ENCODE measurements around the gene VAV3.
"Not testable (repeated sequence)": the region's sequence is repeated elsewhere in the genome, so short reads cannot be mapped to it uniquely, and the experiment has no call there.

Gene VAV3

DNA sequence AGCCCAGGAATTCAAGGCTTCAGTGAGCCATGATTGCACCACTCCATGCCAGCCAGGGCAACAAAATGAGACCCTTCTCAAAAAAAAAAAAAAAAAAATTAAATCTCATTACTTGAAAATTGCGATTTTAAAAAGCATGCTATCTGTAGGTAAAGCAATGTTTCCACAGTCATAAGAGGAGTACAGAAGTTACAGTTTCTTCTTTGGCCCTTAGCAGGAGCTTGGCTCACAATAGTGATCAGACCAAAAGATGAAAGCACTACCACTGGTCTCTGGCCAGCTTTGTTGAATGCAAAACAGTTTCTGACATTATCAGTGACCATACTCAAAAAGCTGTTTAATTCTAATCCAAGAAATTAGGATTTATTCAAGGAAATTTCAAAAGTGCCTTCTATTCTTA, 31.2 kb downstream of the VAV3 start:
- DNase-seq, result no peak

GRCh38 chr1:107930292-107930691, 34.7 kb downstream of the VAV3 start:
- DNase-seq, result no peak

GRCh38 chr1:107927820-107928219, 37.2 kb downstream of the VAV3 start:
- DNase-seq, result no peak

DNA sequence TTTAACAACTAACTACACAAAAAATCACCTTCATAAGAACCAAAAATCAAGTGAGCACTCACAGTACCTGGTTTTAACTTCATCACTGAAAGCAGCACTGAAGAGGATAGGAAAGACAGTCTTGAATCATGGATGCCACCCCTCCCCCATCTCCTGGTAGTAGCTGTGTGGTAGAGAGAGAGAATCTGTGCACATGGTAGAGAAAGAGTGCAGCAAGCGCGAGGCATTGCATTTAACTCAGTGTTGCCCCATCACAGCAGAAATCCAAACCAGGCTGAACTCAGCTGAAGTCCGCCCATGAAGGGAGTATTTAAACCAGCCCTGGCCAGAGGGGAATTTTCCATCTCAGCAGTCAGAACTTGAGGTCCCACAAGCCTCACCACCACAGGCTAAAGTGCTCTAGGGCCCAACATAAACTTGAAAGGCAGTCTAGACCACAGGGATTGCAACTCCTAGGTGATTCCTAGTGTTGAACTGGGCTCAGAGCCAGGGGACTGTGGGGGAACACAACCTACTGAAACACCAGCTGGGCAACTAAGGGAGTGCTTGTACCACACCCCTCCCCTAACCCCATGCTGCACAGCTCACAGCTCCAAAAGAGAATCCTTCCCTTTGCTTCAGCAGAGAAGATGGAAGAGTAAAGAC, 38.4 kb downstream of the VAV3 start:
- no peak for DNase-seq

DNA sequence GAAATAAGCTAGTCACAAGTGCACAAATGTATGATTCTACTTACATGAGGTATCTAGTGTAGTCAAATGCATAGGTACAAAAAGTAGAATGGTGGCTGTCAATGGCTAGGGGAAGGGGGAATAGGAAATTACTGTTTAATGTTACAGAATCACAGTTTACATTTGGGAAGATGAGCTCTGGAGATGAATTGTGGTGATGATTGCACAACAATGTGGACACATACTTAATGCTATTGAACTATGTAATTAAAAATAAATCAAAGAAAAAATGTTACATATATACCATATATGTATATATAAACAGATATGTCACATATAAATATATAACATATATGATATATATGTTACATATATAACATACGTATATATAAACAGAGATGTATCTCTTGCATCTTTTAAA, 39.4 kb downstream of the VAV3 start:
- no peak for DNase-seq

GRCh38 chr1:107920999-107921398, 44.0 kb downstream of the VAV3 start:
- DNase-seq, result no peak

DNA sequence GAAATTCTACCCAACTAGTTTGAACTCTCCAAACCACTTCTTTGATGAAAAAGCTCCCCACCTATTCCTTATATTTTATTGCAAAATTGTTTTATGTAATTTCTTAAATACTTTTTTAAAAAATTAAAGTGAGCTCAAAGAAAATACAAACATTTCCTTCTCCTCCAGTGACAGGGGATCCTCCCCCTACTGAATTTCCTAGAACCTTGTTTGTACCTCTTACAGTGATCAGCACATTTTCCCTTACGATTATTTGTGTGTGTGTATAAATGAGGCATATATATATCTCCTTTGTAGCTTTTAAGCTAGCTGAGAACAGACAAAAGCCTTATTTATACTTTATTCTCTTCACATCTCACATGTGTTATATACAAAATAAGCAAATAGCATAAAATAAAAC, 44.4 kb downstream of the VAV3 start:
- DNase-seq, result no peak

GRCh38 chr1:107919953-107920352, 45.0 kb downstream of the VAV3 start:
- no peak for DNase-seq

GRCh38 chr1:107914119-107914765, 50.7 kb downstream of the VAV3 start:
- no peak for DNase-seq

- DNase-seq, result no peak
Observed at GRCh38 chr1:107912656-107913055, 52.3 kb downstream of the VAV3 start.

- DNase-seq, result no peak
Observed at GRCh38 chr1:107900090-107900945, 64.7 kb downstream of the VAV3 start.

DNA sequence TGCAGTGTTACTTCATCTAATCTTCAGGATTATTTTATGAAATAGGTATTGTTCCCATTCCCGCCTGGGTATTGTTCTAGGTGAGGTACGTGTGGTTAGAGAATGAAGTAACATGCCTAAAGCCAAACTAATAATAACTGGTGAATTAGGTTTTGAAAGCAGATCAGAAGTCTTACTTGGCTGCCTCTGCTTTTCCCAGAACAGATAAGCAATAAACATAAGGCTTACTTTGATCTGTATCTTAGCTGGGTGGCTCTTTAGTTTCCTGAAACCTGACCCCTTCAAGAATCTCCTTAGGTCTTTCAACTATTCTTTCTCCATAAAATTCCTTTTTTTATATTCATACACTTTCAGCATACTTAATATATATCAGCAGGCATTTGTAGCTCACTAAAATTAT, 65.3 kb downstream of the VAV3 start:
- no peak for DNase-seq

DNA sequence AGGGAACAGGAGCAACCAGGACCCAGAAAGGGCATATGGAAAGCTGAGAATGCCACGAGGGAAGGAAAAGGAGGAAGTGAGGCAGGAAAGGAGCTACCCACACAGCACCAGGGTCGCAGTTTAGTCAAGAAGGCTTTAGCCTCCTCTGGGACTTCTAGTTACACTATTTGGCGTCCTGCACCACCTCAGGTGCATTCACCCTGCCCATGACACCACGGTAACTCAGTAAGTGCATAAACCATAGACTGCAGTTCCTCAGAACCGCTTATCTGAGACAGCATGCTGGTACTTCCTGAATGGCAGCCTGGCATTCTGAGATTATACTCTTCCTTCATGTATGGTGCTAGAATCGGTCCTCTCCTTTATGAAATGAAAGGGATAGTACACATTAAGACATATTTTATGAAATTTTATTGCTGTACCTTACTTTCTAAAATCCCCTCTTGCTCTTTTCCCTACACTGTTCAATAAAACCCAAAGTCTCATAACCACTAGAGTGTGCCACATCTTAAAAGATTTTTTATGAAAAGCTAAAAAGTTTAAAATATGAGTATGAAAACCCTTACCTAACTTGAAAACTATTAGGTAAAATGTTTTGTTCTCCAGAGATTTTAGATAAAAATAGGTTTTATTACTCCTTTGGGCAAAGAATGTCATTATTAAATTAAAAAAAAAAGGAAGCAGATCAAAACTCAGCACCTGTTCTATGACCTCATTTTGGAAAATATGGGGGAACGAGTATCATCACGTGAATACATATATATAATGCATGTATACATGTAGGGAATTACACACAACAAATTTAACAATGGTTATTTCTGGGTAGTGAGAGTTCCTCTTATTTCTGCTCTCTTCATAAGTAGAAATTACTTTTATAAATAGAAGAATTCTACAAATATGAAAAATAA, 67.3 kb downstream of the VAV3 start:
- no peak for DNase-seq

DNA sequence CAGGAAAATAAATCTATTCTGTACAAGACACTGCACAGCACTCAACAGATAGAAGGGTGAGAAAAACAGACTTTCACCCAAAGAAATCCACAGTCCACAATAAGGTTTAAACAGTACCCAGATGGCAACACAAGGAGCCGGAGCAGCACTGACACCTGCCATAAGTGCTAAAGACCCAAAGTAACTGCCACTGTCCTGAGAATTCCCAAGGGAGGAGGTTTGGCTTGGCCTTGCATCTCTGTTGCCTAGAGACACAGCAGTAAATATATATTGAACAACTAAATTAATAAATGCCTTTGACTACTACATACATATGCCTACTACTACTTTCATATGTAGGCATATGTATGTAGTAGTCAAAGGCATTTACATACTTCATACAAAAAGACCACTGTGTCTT, 68.0 kb downstream of the VAV3 start:
- peak; percentile 8 to 31 for DNase-seq

DNA sequence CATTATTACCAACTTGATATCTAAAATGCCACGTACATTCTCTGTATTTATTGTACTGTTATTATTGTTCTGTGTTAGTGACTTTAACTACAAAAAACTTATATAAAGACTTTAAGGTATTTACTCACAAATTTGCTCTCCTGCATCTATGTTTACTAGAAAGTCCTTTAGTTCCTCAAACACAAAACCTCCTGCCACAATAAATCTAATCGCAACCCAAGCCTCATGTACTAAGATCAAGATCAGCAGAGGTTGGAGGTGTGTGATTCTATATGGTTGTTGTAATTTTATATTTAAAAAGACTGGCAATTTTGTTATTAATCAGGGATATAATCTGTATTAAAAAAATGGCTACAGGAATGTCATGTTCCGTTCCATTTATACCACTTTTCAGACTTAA, 68.6 kb downstream of the VAV3 start:
- DNase-seq, result no peak

- DNase-seq, result peak; percentile 6 to 28
Observed at GRCh38 chr1:107895403-107896191, 69.4 kb downstream of the VAV3 start.

DNA sequence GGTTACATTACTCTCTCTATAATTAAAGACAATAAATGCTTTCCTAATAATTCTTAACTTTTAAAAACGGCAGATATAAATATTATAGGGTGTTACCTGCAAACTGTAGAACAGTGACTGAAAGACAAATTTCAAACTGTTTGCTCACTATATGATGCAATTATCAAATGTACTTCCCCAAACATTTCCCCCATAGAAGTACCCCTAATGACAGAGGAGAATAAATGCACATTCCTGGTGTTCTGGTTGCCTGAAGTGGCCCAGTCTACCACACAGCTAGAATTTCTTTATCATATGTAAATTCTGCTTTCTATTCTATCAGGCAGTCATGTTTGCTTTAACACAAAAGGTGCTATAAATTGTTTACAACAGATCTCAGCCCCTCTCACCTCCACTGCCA, 70.4 kb downstream of the VAV3 start:
- no peak for DNase-seq

- DNase-seq, result not testable (repeated sequence)
Observed at GRCh38 chr1:107893350-107893749, 71.6 kb downstream of the VAV3 start.

- peak; percentile 29 to 38 for DNase-seq
Observed at GRCh38 chr1:107889524-107889923, 75.5 kb downstream of the VAV3 start.

DNA sequence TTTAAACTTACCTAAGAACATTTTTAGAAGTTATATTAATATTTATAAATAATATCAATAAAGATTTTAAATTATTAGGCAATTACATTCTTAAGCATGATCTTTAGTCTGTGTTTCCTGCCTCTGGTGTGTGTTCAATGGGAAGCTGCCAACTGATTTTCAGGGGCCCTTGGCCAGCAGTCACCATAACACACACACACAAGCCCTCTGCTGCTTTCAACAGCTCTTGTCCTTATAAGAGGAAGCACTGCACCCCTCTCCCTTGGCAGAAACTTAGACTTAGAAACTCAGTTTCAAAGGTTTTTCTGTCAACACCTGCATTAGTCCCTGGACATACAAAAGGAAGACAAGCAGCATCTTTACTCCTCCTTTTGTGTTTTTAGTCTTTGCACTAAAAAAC, 81.4 kb downstream of the VAV3 start:
- DNase-seq, result no peak

- DNase-seq, result no peak
Observed at GRCh38 chr1:107879927-107880326, 85.1 kb downstream of the VAV3 start.

DNA sequence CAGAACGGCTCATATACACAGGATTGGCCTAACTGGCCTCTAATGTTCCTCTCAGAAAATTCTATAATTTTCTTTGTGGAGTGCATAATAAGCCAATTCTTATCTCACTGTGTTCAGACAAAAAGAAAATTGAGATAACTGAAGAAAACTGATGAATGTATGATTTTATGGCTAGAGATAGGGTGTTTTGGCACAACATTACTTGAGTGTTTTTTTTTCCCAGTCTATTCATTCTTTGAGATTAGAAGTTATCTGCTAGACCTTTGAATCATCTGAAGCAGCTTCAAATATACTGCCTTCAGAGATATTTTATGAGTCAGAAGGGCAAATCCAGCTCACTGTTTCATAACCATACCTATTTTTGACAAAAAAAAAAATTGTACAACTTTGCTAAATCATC, 85.6 kb downstream of the VAV3 start:
- no peak for DNase-seq
